SU-DHL-6 (cell line): ENCODE data around the gene SLC25A42.

Experiments
- H2AFZ ChIP-seq: fragments of 200-600 bp; sonication (generic); 2 replicates; pipeline ENCODE4 v1.6.1; 2014; ENCODE audit warnings: low read depth, mild to moderate bottlenecking, moderate library complexity, mixed read lengths, antibody characterized with exemption, low read length; ENCODE audit not compliant: severe bottlenecking
- H3F3A ChIP-seq: fragments of 200-600 bp; shearing (Covaris generic); 2 replicates; pipeline ENCODE4 v1.6.0; 2016; ENCODE audit warnings: antibody characterized with exemption, mild to moderate bottlenecking; ENCODE audit not compliant: insufficient read depth
- H3K27ac ChIP-seq: fragments of 200-600 bp; sonication (generic); 2 replicates; pipeline ENCODE4 v1.5.1; 2016; ENCODE audit warnings: low read depth, mild to moderate bottlenecking, low read length, moderate library complexity, mixed read lengths
- H3K27me3 ChIP-seq: fragments of 200-600 bp; sonication (generic), shearing (Covaris generic); 2 replicates; pipeline ENCODE4 v1.6.0; 2014; ENCODE audit warnings: mild to moderate bottlenecking, low read length
- H3K36me3 ChIP-seq: fragments of 200-600 bp; sonication (generic); 2 replicates; pipeline ENCODE4 v1.6.1; 2014; ENCODE audit warnings: mild to moderate bottlenecking, low read length, mixed read lengths
- H3K4me2 ChIP-seq: fragments of 300-600, 200-600 bp; shearing (Covaris generic), sonication (generic); 2 replicates; pipeline ENCODE4 v1.6.0; 2014; ENCODE audit warnings: low read length, low read depth, mild to moderate bottlenecking; ENCODE audit not compliant: poor library complexity, severe bottlenecking
- H3K4me3 ChIP-seq: fragments of 200-600 bp; sonication (generic); 2 replicates; pipeline ENCODE4 v1.5.1; 2014; ENCODE audit warnings: antibody characterized with exemption, low read length, mild to moderate bottlenecking, mixed read lengths; ENCODE audit not compliant: insufficient read depth, poor library complexity, severe bottlenecking
- H3K79me2 ChIP-seq: fragments of 200-600 bp; sonication (generic); 2 replicates; pipeline ENCODE4 v1.6.1; 2014; ENCODE audit warnings: mild to moderate bottlenecking, low read length, moderate library complexity; ENCODE audit not compliant: insufficient read depth
- H3K9ac ChIP-seq: fragments of 200-600 bp; sonication (generic); 2 replicates; pipeline ENCODE4 v1.7.0; 2014; ENCODE audit warnings: mild to moderate bottlenecking, low read length
- H3K9me2 ChIP-seq: fragments of 200-600 bp; sonication (generic); replicated peaks from 2 replicates; pipeline ENCODE4 v1.6.1; 2014; ENCODE audit warnings: low read length; ENCODE audit not compliant: insufficient read depth
- H3K9me3 ChIP-seq: fragments of 200-600 bp; sonication (generic); 2 replicates; pipeline ENCODE4 v1.6.1; 2014; ENCODE audit warnings: low read length, mixed read lengths; ENCODE audit not compliant: insufficient read depth
- H4K20me1 ChIP-seq: fragments of 200-600 bp; sonication (generic); 2 replicates; pipeline ENCODE4 v1.6.1; 2014; ENCODE audit warnings: low read depth, mild to moderate bottlenecking, antibody characterized with exemption, low read length, moderate library complexity, mixed read lengths
- CTCF ChIP-seq: fragments of 200-600 bp; sonication (generic); IDR thresholded peaks from one replicate; pipeline ENCODE4 v1.5.1; 2017; ENCODE audit warnings: antibody characterized with exemption, mild to moderate bottlenecking, low read length, moderate library complexity; ENCODE audit not compliant: insufficient read depth, poor library complexity, severe bottlenecking
- EZH2phosphoT487 ChIP-seq: fragments of 200-600 bp; sonication (generic), shearing (Covaris generic); conservative IDR thresholded peaks from 2 replicates; pipeline ENCODE4 v1.6.1; 2018; ENCODE audit warnings: mild to moderate bottlenecking, antibody characterized with exemption, low read length, moderate library complexity, mixed read lengths

SLC25A42 gene

DNA sequence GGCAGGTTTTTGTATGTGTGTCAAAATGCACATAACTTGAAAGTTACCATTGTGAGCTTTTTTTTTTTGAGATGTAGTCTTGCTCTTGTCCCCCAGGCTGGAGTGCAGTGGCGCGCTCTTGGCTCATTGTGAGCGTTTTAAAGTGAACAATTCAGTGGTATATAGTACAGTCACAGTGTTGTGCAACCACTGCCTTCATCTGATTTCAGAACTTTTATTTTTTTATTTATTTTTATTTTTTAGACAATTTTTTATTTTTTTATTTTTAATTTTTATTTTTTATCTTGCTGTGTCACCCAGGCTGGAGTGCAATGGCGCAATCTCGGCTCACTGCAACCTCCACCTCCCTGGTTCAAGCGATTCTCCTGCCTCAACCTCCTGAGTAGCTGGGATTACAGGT, 15.0 kb downstream of the SLC25A42 start:
- Histone ChIP-seq H3K79me2 (0 out of 2 replicates have a peak, but pooled peaks cover 3% of the 10 kb centered on the region), H3K9ac (no peak overlapping the region), H3K9me2 (no peaks in the 10 kb centered on the region), H3K27me3 (no peaks in the 10 kb centered on the region), H3K4me2 (no peak overlapping the region), H3K27ac (no peak overlapping the region), H3K9me3 (no peaks in the 10 kb centered on the region), H3K36me3 (no peaks in the 10 kb centered on the region), H3F3A (no peaks in the 10 kb centered on the region), H2AFZ (no peak overlapping the region), H4K20me1 (no peaks in the 10 kb centered on the region), H3K4me3 (no peak overlapping the region)
- TF ChIP-seq CTCF, result no peak
- no peak for TF ChIP-seq EZH2phosphoT487

GRCh38 chr19:19079571-19079970, 15.8 kb downstream of the SLC25A42 start:
- Histone ChIP-seq H3K27me3 (no peaks in the 10 kb centered on the region), H3K36me3 (no peaks in the 10 kb centered on the region), H3K4me3 (no peak overlapping the region), H3K9me3 (no peaks in the 10 kb centered on the region), H2AFZ (no peak overlapping the region), H3F3A (no peaks in the 10 kb centered on the region), H3K27ac (no peak overlapping the region), H4K20me1 (no peaks in the 10 kb centered on the region), H3K9me2 (no peaks in the 10 kb centered on the region), H3K9ac (no peak overlapping the region), H3K4me2 (no peak overlapping the region), H3K79me2 (0 out of 2 replicates have a peak, but pooled peaks cover 3% of the 10 kb centered on the region)
- TF ChIP-seq CTCF, result no peak
- no peak for TF ChIP-seq EZH2phosphoT487

GRCh38 chr19:19081642-19082151, 17.9 kb downstream of the SLC25A42 start:
- Histone ChIP-seq H3K4me2 (no peak overlapping the region), H3K27me3 (no peaks in the 10 kb centered on the region), H4K20me1 (no peaks in the 10 kb centered on the region), H3K79me2 (no peaks in the 10 kb centered on the region), H3K36me3 (no peaks in the 10 kb centered on the region), H3K27ac (no peak overlapping the region), H3K4me3 (no peak overlapping the region), H3K9ac (no peak overlapping the region), H3F3A (no peaks in the 10 kb centered on the region), H3K9me2 (no peaks in the 10 kb centered on the region), H3K9me3 (no peaks in the 10 kb centered on the region), H2AFZ (no peak overlapping the region)
- TF ChIP-seq EZH2phosphoT487 (no peak), CTCF (no peak)
